A549 (cell line): Measurements from ENCODE around the gene KLHL3. TPM values are rescaled to one million over a fixed set of nuclear protein-coding genes. Genes with fewer than 3 reads are reported as not detected.

ENCODE experiments used
- ATAC-seq, 2 experiments: fragments of 200-7000 bp in 1 of 2; fragments of >200 bp in 1 of 2; cut with Nextera tagmentation in 1 of 2; cut with Tn5 transposase in 1 of 2; 3 replicates each; pipeline versions ENCODE4 v1.8.0 to v1.9.1; 2018 to 2020; ENCODE audit warnings: mild to moderate bottlenecking in 1 of 2, moderate library complexity in 1 of 2
- CTCF ChIA-PET: fragments of 300-600 bp; sonication (Branson Sonifier 250); formaldehyde crosslinking; extraction: SDS; loops from one replicate; lab custom pipeline; 2021; ENCODE audit warnings: antibody characterized with exemption, inconsistent platforms; lab: Yijun Ruan, JAX
- POLR2A ChIA-PET: fragments of 350-600 bp; formaldehyde crosslinking; extraction: SDS; loops from one replicate; lab custom pipeline; 2021; ENCODE audit warnings: antibody characterized with exemption, inconsistent platforms; lab: Yijun Ruan, JAX
- DNase-seq, 2 experiments: peaks; one replicate each; pipeline versions ENCODE4 v3.0.0 to v3.0.0-alpha.2; 2011 to 2016; ENCODE audit warnings: low read depth in 1 of 2, low spot score in 1 of 2
- FAIRE-seq: peaks from 2 replicates; lab custom pipeline; 2011; peaks lifted over from hg19 to GRCh38; lab: Jason Lieb, UNC
- H3K27ac ChIP-seq, 2 experiments: fragments of >200 bp; sonication (Bioruptor Twin); formaldehyde crosslinking; 3 replicates each; pipeline ENCODE4 v1.5.1; 2016 to 2017
- H3K4me1 ChIP-seq: fragments of >200 bp; sonication (Bioruptor Twin); formaldehyde crosslinking; 3 replicates; pipeline ENCODE4 v1.6.1; 2016
- H3K4me2 ChIP-seq: fragments of >200 bp; sonication (Bioruptor Twin); formaldehyde crosslinking; 3 replicates; pipeline ENCODE4 v1.6.1; 2016
- H3K4me3 ChIP-seq: fragments of >200 bp; sonication (Bioruptor Twin); formaldehyde crosslinking; 3 replicates; pipeline ENCODE4 v1.5.1; 2016
- H3K9me3 ChIP-seq: fragments of >200 bp; sonication (Bioruptor Twin); formaldehyde crosslinking; 3 replicates; pipeline ENCODE4 v1.6.1; 2016
- CHD4 ChIP-seq: fragments of 200-600 bp; sonication (generic); IDR thresholded peaks from 2 replicates; pipeline ENCODE4 v1.6.1; 2016; ENCODE audit warnings: antibody characterized with exemption, mild to moderate bottlenecking, borderline replicate concordance
- CTCF ChIP-seq: fragments of >200 bp; sonication (Bioruptor Twin); formaldehyde crosslinking; IDR thresholded peaks from 3 replicates; pipeline ENCODE4 v1.5.1; 2016
- EHF ChIP-seq: fragments of 250-450 bp; sonication (Bioruptor Pico); IDR thresholded peaks from 2 replicates; pipeline ENCODE4 v1.5.0; 2020; ENCODE audit warnings: mild to moderate bottlenecking
- ELK1 ChIP-seq: fragments of 150-350 bp; IDR thresholded peaks from 2 replicates; pipeline ENCODE4 v1.6.1; 2014; ENCODE audit warnings: low read depth, mild to moderate bottlenecking, low read length
- FOSB ChIP-seq: fragments of 250-450 bp; sonication (Bioruptor Pico); IDR thresholded peaks from 2 replicates; pipeline ENCODE4 v1.5.0; 2020; ENCODE audit warnings: mild to moderate bottlenecking, moderate library complexity
- FOSL2 ChIP-seq, 2 experiments: fragments of 450-650 bp in 1 of 2; fragments of >200 bp in 1 of 2; sonication (Bioruptor Twin) in 1 of 2; formaldehyde crosslinking; IDR thresholded peaks; 2 replicates each; pipeline versions ENCODE4 v1.5.0 to v1.6.1; 2016 to 2020; ENCODE audit warnings: mild to moderate bottlenecking in 1 of 2, moderate library complexity in 1 of 2
- FOXS1 ChIP-seq: fragments of 250-450 bp; sonication (Bioruptor Pico); IDR thresholded peaks from 2 replicates; pipeline ENCODE4 v1.5.0; 2020; ENCODE audit warnings: mild to moderate bottlenecking, moderate library complexity
- HDAC2 ChIP-seq: fragments of 200-600 bp; sonication (generic); IDR thresholded peaks from 2 replicates; pipeline ENCODE4 v1.6.1; 2016
- HES2 ChIP-seq: fragments of >200 bp; sonication (Bioruptor Twin); formaldehyde crosslinking; IDR thresholded peaks from 2 replicates; pipeline ENCODE4 v1.6.1; 2016
- HEYL ChIP-seq: fragments of 250-450 bp; sonication (Bioruptor Pico); IDR thresholded peaks from 2 replicates; pipeline ENCODE4 v1.8.0; 2021; ENCODE audit warnings: mild to moderate bottlenecking, moderate library complexity
- HMGXB4 ChIP-seq: fragments of 250-450 bp; sonication (Bioruptor Pico); IDR thresholded peaks from 2 replicates; pipeline ENCODE4 v1.5.0; 2021; ENCODE audit warnings: mild to moderate bottlenecking, moderate library complexity, borderline replicate concordance
- HOXA7 ChIP-seq: fragments of 250-450 bp; sonication (Bioruptor Pico); IDR thresholded peaks from 2 replicates; pipeline ENCODE4 v1.5.0; 2020; ENCODE audit warnings: mild to moderate bottlenecking, moderate library complexity
- KDM1A ChIP-seq: fragments of 200-600 bp; sonication (generic); IDR thresholded peaks from 2 replicates; pipeline ENCODE4 v1.6.1; 2016; ENCODE audit warnings: low read depth, mild to moderate bottlenecking
- MAX ChIP-seq: IDR thresholded peaks from 2 replicates; pipeline ENCODE4 v1.6.1; 2012
- NFE2L2 ChIP-seq: fragments of 150-350 bp; conservative IDR thresholded peaks from 2 replicates; pipeline ENCODE4 v1.6.1; 2014; ENCODE audit warnings: low read length
- PHF8 ChIP-seq: fragments of 200-600 bp; sonication (generic); IDR thresholded peaks from 2 replicates; pipeline ENCODE4 v1.6.1; 2016; ENCODE audit warnings: low read depth, mild to moderate bottlenecking, antibody characterized with exemption, moderate library complexity, borderline replicate concordance
- RARB ChIP-seq: fragments of 250-450 bp; sonication (Bioruptor Pico); IDR thresholded peaks from 2 replicates; pipeline ENCODE4 v1.8.0; 2021; ENCODE audit warnings: mild to moderate bottlenecking, moderate library complexity
- RCOR1 ChIP-seq: fragments of 150-350 bp; IDR thresholded peaks from 2 replicates; pipeline ENCODE4 v1.6.1; 2014; ENCODE audit warnings: antibody characterized with exemption, low read length, low read depth
- RFX5 ChIP-seq: fragments of 450-650 bp; IDR thresholded peaks from 2 replicates; pipeline ENCODE4 v1.7.1; 2014; ENCODE audit warnings: antibody characterized with exemption, mild to moderate bottlenecking, moderate library complexity
- SMC3 ChIP-seq: fragments of >200 bp; sonication (Bioruptor Twin); formaldehyde crosslinking; IDR thresholded peaks from 3 replicates; pipeline ENCODE4 v1.6.1; 2018; ENCODE audit warnings: inconsistent platforms
- SREBF2 ChIP-seq: fragments of 450-650 bp; IDR thresholded peaks from 2 replicates; pipeline ENCODE4 v1.6.1; 2014; ENCODE audit warnings: mild to moderate bottlenecking, moderate library complexity
- TP53 ChIP-seq: fragments of 250-450 bp; sonication (Bioruptor Pico); IDR thresholded peaks from 2 replicates; pipeline ENCODE4 v1.5.0; 2021; ENCODE audit warnings: mild to moderate bottlenecking, moderate library complexity
- USF2 ChIP-seq: fragments of 450-650 bp; IDR thresholded peaks from 2 replicates; pipeline ENCODE4 v1.6.1; 2014; ENCODE audit warnings: antibody characterized with exemption
- ZC3H11A ChIP-seq: fragments of 450-650 bp; IDR thresholded peaks from 2 replicates; pipeline ENCODE4 v1.6.1; 2014; ENCODE audit warnings: antibody characterized with exemption, mild to moderate bottlenecking
- ZFP36 ChIP-seq: fragments of 450-650 bp; IDR thresholded peaks from 2 replicates; pipeline ENCODE4 v1.6.1; 2014; ENCODE audit warnings: borderline replicate concordance; ENCODE audit not compliant: partially characterized antibody
- ZNF302 ChIP-seq: fragments of 250-450 bp; sonication (Bioruptor Pico); IDR thresholded peaks from 2 replicates; pipeline ENCODE4 v1.9.0; 2021; ENCODE audit warnings: inconsistent platforms, mild to moderate bottlenecking, moderate library complexity
- WGBS: methylation state at CpG from one replicate; pipeline ENCODE4 v1.1.6; 2017; ENCODE audit errors: missing lambda C conversion rate; 5-methylcytosine and 5-hydroxymethylcytosine counted together
- polyA plus RNA-seq, 4 experiments: library from polyadenylated mRNA; depleted of rRNA in 3 of 4; stranded (reverse); fragments of >200 nt; fragmentation: RNase III in 1 of 4; extraction: RNeasy Plus Mini Kit Qiagen cat#74134 plus additional on column Dnase treatment in 1 of 4; gene quantifications; 2 replicates in 3 of 4; 3 replicates in 1 of 4; pipeline ENCODE4 v1.2.3, GENCODE V29; 2011 to 2017

The KLHL3 gene
- polyA plus RNA-seq, 2 of the 4 experiments (the other 2 are of a cell fraction), result 0.35 to 1.1 TPM

- ChIA-PET CTCF (interaction anchor here (0.7 to 2.0 kb wide), 11 partner anchors 10 to 467 kb away, joined by 3 to 8 read pairs (median 4); no protein-coding TSS in a partner anchor), POLR2A (no interaction called here)
- Histone ChIP-seq H3K4me1 (peaks cover 12% of the 10 kb centered on the region; the same call in 2 of the 3 replicates), H3K9me3 (no peaks in the 10 kb centered on the region), H3K4me2 (no peak overlapping the region), H3K27ac (no peak overlapping the region), H3K4me3 (no peak overlapping the region)
- no peak for ATAC-seq
- no peak for FAIRE-seq
- 38% methylated on average over 3 of the region's 3 CpGs for WGBS
- no peak for TF ChIP-seq HDAC2
- no peak for TF ChIP-seq ZNF302
- no peak for TF ChIP-seq ZC3H11A
- TF ChIP-seq CTCF, result no peak
- TF ChIP-seq CHD4, result no peak
- no peak for TF ChIP-seq PHF8
- TF ChIP-seq KDM1A, result no peak
- no peak for TF ChIP-seq RFX5
- TF ChIP-seq NFE2L2, result no peak
- no peak for TF ChIP-seq FOSB
- TF ChIP-seq HOXA7 (CRISPR knock-in tag), result no peak
- TF ChIP-seq FOSL2 (IDR thresholded peaks at IDR 0.05), result no peak
- no peak for TF ChIP-seq FOSL2 (CRISPR knock-in tag; IDR thresholded peaks at IDR 0.05)
- TF ChIP-seq RARB (CRISPR knock-in tag), result no peak
- TF ChIP-seq SMC3, result no peak
- no peak for TF ChIP-seq EHF (CRISPR knock-in tag)
- DNase-seq, result no peak
These were observed 69.4 kb downstream of the KLHL3 start for GRCh38 chr5:137666461-137666850.

GRCh38 chr5:137665678-137666460, 70.0 kb downstream of the KLHL3 start:
- TF ChIP-seq MAX, result no peak
- TF ChIP-seq USF2, result no peak
- TF ChIP-seq HEYL (CRISPR knock-in tag), result no peak
- no peak for TF ChIP-seq RCOR1
- no peak for TF ChIP-seq FOXS1 (CRISPR knock-in tag)
- no peak for TF ChIP-seq ELK1
- no peak for TF ChIP-seq HMGXB4 (CRISPR knock-in tag)
- no peak for TF ChIP-seq SREBF2
- TF ChIP-seq TP53 (CRISPR knock-in tag), result no peak
- TF ChIP-seq HES2, result no peak
- no peak for TF ChIP-seq ZFP36
- TF ChIP-seq ZNF302, result no peak

More at GRCh38 chr5:137665678-137666460, 70.0 kb downstream of the KLHL3 start:
- no peak for DNase-seq
- ATAC-seq, result peak; percentile 19 to 30; a peak in 2 of 6 replicates
- POLR2A ChIA-PET, result no interaction called here
- no peak for FAIRE-seq
- 69% methylated on average over 3 of the region's 3 CpGs for WGBS
- H3K27ac ChIP-seq, result no peak overlapping the region
- CTCF ChIA-PET, result interaction anchor here (0.7 to 2.0 kb wide), 7 partner anchors 11 to 468 kb away, joined by 3 to 8 read pairs (median 4); no protein-coding TSS in a partner anchor
- H3K4me2 ChIP-seq, result no peak overlapping the region
- peaks cover 12% of the 10 kb centered on the region; the same call in 2 of the 3 replicates for H3K4me1 ChIP-seq
- no peaks in the 10 kb centered on the region for H3K9me3 ChIP-seq
- no peak overlapping the region for H3K4me3 ChIP-seq
